ENCODE measurements around the gene UBE2V1.
"Not testable (repeated sequence)": the region's sequence is repeated elsewhere in the genome, so short reads cannot be mapped to it uniquely, and the experiment has no call there.

UBE2V1 gene

GRCh38 chr20:50067018-50067417, 45.9 kb downstream of the UBE2V1 start:
- no peaks in the 10 kb centered on the region for H3F3A ChIP-seq (ENCODE audit: low read depth)
- H4K20me1 ChIP-seq (ENCODE audit: insufficient read depth, low read length, poor library complexity, severe bottlenecking) = no peaks in the 10 kb centered on the region
- TF ChIP-seq CTCF (conservative IDR thresholded peaks at IDR 0.05; ENCODE audit: low read length) = no peak
- TF ChIP-seq EZH2phosphoT487 (IDR thresholded peaks at IDR 0.05; ENCODE audit: borderline replicate concordance) = no peak
- no peaks in the 10 kb centered on the region for H3K9me3 ChIP-seq (ENCODE audit: insufficient read depth, low read depth, low read length)
- no peaks in the 10 kb centered on the region for H3K79me2 ChIP-seq (ENCODE audit: insufficient read depth, low read length)
- H3K9ac ChIP-seq (ENCODE audit: low read depth, low read length, poor library complexity, severe bottlenecking) = no peak overlapping the region
- H3K4me3 ChIP-seq (ENCODE audit: low read length, poor library complexity, severe bottlenecking) = no peak overlapping the region
- H2AFZ ChIP-seq (ENCODE audit: low read length) = no peak overlapping the region
- no peak overlapping the region for H3K4me2 ChIP-seq (ENCODE audit: low read depth, low read length, poor library complexity, severe bottlenecking)
- no peaks in the 10 kb centered on the region for H3K27me3 ChIP-seq (ENCODE audit: insufficient read depth, low read length, poor library complexity, severe bottlenecking)
- H3K36me3 ChIP-seq (ENCODE audit: insufficient read depth, low read length) = no peaks in the 10 kb centered on the region
- no peaks in the 10 kb centered on the region for H3K9me2 ChIP-seq (replicated peaks; ENCODE audit: low read depth, low read length)
- H3K4me1 ChIP-seq (ENCODE audit: insufficient read depth, low read length, poor library complexity, severe bottlenecking) = peaks cover 3% of the 10 kb centered on the region

- Histone ChIP-seq H3K27me3 (ENCODE audit: insufficient read depth, low read length, poor library complexity, severe bottlenecking) (no peaks in the 10 kb centered on the region), H3K9me2 (replicated peaks; ENCODE audit: low read depth, low read length) (no peaks in the 10 kb centered on the region), H3F3A (ENCODE audit: low read depth) (no peaks in the 10 kb centered on the region), H3K4me3 (ENCODE audit: low read length, poor library complexity, severe bottlenecking) (no peak overlapping the region), H3K36me3 (ENCODE audit: insufficient read depth, low read length) (no peaks in the 10 kb centered on the region), H3K9ac (ENCODE audit: low read depth, low read length, poor library complexity, severe bottlenecking) (no peak overlapping the region), H3K4me2 (ENCODE audit: low read depth, low read length, poor library complexity, severe bottlenecking) (no peak overlapping the region), H3K9me3 (ENCODE audit: insufficient read depth, low read depth, low read length) (no peaks in the 10 kb centered on the region), H3K79me2 (ENCODE audit: insufficient read depth, low read length) (no peaks in the 10 kb centered on the region), H3K4me1 (ENCODE audit: insufficient read depth, low read length, poor library complexity, severe bottlenecking) (peaks cover 3% of the 10 kb centered on the region), H2AFZ (ENCODE audit: low read length) (no peak overlapping the region), H4K20me1 (ENCODE audit: insufficient read depth, low read length, poor library complexity, severe bottlenecking) (no peaks in the 10 kb centered on the region)
- no peak for TF ChIP-seq CTCF (conservative IDR thresholded peaks at IDR 0.05; ENCODE audit: low read length)
- no peak for TF ChIP-seq EZH2phosphoT487 (IDR thresholded peaks at IDR 0.05; ENCODE audit: borderline replicate concordance)
These were observed 46.7 kb downstream of the UBE2V1 start for GRCh38 chr20:50066161-50066834.

DNA sequence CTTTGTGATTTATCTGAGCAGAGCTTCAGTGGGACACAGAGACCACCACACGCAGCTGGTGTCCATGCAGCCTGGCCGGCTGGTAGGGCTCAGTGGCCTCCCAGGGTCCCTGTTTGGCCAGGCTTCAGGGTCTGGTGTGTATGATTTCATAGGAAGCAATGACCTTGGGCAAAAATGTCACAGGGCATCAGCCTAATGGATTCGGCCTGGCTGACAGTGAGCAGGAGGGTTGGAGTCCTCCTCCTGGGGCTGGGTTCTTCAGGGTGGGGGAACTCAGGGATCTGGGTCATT, 47.7 kb downstream of the UBE2V1 start:
- TF ChIP-seq CTCF (conservative IDR thresholded peaks at IDR 0.05; ENCODE audit: low read length) = no peak
- H3K9me3 ChIP-seq (ENCODE audit: insufficient read depth, low read depth, low read length) = no peaks in the 10 kb centered on the region
- H2AFZ ChIP-seq (ENCODE audit: low read length) = no peak overlapping the region
- H3K4me3 ChIP-seq (ENCODE audit: low read length, poor library complexity, severe bottlenecking) = no peak overlapping the region
- H3K79me2 ChIP-seq (ENCODE audit: insufficient read depth, low read length) = no peaks in the 10 kb centered on the region
- H3K36me3 ChIP-seq (ENCODE audit: insufficient read depth, low read length) = no peaks in the 10 kb centered on the region
- H3K4me1 ChIP-seq (ENCODE audit: insufficient read depth, low read length, poor library complexity, severe bottlenecking) = no peaks in the 10 kb centered on the region
- H3F3A ChIP-seq (ENCODE audit: low read depth) = no peaks in the 10 kb centered on the region
- no peaks in the 10 kb centered on the region for H3K27me3 ChIP-seq (ENCODE audit: insufficient read depth, low read length, poor library complexity, severe bottlenecking)
- no peak overlapping the region for H3K4me2 ChIP-seq (ENCODE audit: low read depth, low read length, poor library complexity, severe bottlenecking)
- no peaks in the 10 kb centered on the region for H3K9me2 ChIP-seq (replicated peaks; ENCODE audit: low read depth, low read length)
- H4K20me1 ChIP-seq (ENCODE audit: insufficient read depth, low read length, poor library complexity, severe bottlenecking) = no peaks in the 10 kb centered on the region
- H3K9ac ChIP-seq (ENCODE audit: low read depth, low read length, poor library complexity, severe bottlenecking) = no peak overlapping the region

DNA sequence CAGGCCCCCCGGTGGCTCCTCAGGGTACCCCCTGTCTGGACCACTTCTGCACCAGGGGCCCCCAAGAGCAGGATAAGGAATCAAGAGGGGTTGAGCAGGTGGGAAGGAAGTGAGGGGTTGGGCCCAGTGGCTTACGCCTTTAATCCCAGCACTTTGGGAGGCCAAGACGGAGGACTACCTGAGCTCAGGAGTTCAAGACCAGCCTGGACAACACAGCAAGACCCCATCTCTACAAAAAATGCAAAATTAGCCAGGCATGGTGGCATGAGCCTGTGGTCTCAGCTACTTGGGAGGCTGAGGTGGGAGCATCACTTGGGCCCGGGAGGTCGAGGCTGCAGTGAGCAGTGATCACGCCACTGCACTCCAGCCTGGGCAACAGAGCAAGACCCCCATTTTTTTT, 49.2 kb downstream of the UBE2V1 start:
- H3F3A ChIP-seq (ENCODE audit: low read depth); H3K36me3 ChIP-seq (ENCODE audit: insufficient read depth, low read length); H3K79me2 ChIP-seq (ENCODE audit: insufficient read depth, low read length); H3K4me3 ChIP-seq (ENCODE audit: low read length, poor library complexity, severe bottlenecking); H3K4me1 ChIP-seq (ENCODE audit: insufficient read depth, low read length, poor library complexity, severe bottlenecking); H4K20me1 ChIP-seq (ENCODE audit: insufficient read depth, low read length, poor library complexity, severe bottlenecking); H3K9me2 ChIP-seq (replicated peaks; ENCODE audit: low read depth, low read length); H3K9me3 ChIP-seq (ENCODE audit: insufficient read depth, low read depth, low read length); H3K9ac ChIP-seq (ENCODE audit: low read depth, low read length, poor library complexity, severe bottlenecking); H3K4me2 ChIP-seq (ENCODE audit: low read depth, low read length, poor library complexity, severe bottlenecking); H3K27me3 ChIP-seq (ENCODE audit: insufficient read depth, low read length, poor library complexity, severe bottlenecking); H2AFZ ChIP-seq (ENCODE audit: low read length): not testable (repeated sequence)
